NCI-H2196 treated with DMSO at 0.1 percent for 48 hours (cell line): ENCODE results near the gene SYT3.
"Not testable (repeated sequence)": the region's sequence is repeated elsewhere in the genome, so short reads cannot be mapped to it uniquely, and the experiment has no call there.

Source experiments
- DNase-seq: peaks from one replicate; lab custom pipeline; 2025; ENCODE audit not compliant: unreplicated experiment; lab: John Stamatoyannopoulos, UW

The SYT3 gene

GRCh38 chr19:50606059-50606836 is 33.4 kb downstream of the SYT3 start:
- DNase-seq, result not testable (repeated sequence)

GRCh38 chr19:50604264-50605073 is 35.2 kb downstream of the SYT3 start:
- not testable (repeated sequence) for DNase-seq

GRCh38 chr19:50602935-50603334 is 36.7 kb downstream of the SYT3 start:
- no peak for DNase-seq

GRCh38 chr19:50602496-50602895 is 37.2 kb downstream of the SYT3 start:
- no peak for DNase-seq

GRCh38 chr19:50602089-50602422 is 37.6 kb downstream of the SYT3 start:
- no peak for DNase-seq

GRCh38 chr19:50601407-50602088 is 38.1 kb downstream of the SYT3 start:
- DNase-seq, result no peak

- DNase-seq, result no peak
These were observed 40.3 kb downstream of the SYT3 start for GRCh38 chr19:50599427-50599826.

GRCh38 chr19:50590191-50590590 is 49.5 kb downstream of the SYT3 start:
- DNase-seq, result no peak

GRCh38 chr19:50581795-50582660 is 57.7 kb downstream of the SYT3 start:
- not testable (repeated sequence) for DNase-seq

GRCh38 chr19:50580970-50581634 is 58.6 kb downstream of the SYT3 start:
- DNase-seq, result no peak

GRCh38 chr19:50580240-50580639 is 59.4 kb downstream of the SYT3 start:
- no peak for DNase-seq

GRCh38 chr19:50576769-50577168 is 62.9 kb downstream of the SYT3 start:
- not testable (repeated sequence) for DNase-seq

- DNase-seq, result no peak
These were observed 65.8 kb downstream of the SYT3 start for GRCh38 chr19:50573741-50574461.
